GM13977 (cell line): ENCODE data around the gene HDLBP.

Experiments used
- DNase-seq: peaks from one replicate; pipeline ENCODE4 v3.0.0; 2012; ENCODE audit warnings: low spot score
- CTCF ChIP-seq: IDR thresholded peaks from 2 replicates; pipeline ENCODE4 v1.5.1; 2012; ENCODE audit warnings: mild to moderate bottlenecking, control low read depth; ENCODE audit not compliant: insufficient read depth; ENCODE audit errors: extremely low read depth, missing control alignments
- in situ Hi-C: fragments of 300-500 bp; cut with MboI; formaldehyde crosslinking; loops from one replicate; pipeline ENCODE4 v1.12.0; 2022; ENCODE audit warnings: low sequenced_read_pairs, low pct_unique_long_range_greater_than_20kb, mixed read lengths, inconsistent platforms; ENCODE audit not compliant: unreplicated experiment

HDLBP gene

GRCh38 chr2:241334813-241335212 is 19.3 kb upstream of the HDLBP start:
- in situ Hi-C loops = no loop called here
- no peak for TF ChIP-seq CTCF
- no peak for DNase-seq

DNA sequence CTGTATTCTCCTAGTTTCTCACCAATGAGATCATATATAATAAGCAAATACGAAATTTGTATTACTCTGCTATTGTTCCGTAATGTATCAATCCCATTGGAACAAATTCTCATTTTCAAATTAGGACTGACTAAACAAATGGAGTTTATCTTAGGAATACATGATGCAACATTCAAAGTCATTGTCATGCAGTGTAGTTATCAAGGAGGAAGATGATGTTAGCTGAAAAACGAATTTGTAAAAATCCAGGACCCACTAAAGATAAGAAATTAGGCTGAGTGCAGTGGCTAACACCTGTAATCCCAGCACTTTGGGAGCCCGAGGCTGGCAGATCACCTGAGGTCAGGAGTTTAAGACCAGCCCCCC is 15.1 kb upstream of the HDLBP start:
- DNase-seq = no peak
- in situ Hi-C loops = no loop called here
- no peak for TF ChIP-seq CTCF

DNA sequence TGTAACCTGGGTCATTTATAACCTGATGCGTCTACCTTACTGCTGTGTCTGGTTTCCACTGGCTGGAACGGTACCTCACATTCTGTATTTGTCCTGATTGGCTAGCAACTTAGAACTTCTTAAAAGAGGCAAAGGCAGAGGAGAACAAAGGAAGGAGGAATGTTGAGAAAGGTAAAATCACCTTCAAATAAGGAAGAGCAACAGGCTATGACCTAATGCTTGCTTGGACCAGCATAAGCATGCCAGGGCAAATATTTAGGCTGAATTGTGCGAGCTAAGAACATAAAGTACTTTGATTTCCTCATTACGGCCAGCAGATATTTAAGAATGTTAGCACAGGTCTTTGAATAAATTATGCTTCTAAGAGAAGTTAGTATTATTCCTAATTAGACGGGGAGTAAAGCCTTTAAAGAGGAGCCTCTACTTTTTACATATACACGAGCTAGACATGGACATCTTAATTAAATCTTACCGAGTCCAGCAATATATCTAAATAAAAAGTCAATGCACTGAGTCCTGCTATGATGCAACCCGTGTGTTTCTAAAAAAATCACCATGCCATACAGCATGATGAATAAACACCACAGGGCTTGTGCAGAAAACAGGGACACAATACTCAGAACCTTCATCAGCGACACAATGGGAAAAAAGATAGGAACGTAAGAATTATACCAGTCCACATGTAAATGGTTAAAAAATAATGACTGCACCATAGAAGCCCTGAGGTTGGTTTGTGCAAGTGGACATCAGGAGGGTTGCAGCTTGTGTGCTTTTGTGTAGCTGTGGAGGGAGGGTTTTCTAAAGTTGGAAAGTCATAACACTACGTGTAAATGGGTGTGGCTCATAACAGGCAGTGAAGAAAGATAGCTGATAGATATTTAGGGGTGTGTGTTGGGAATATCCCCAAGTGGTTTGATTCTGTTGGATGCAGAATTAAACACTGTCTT is 14.5 kb upstream of the HDLBP start:
- DNase-seq = no peak
- TF ChIP-seq CTCF = no peak
- in situ Hi-C loops = no loop called here

GRCh38 chr2:241325257-241325656 is 9.8 kb upstream of the HDLBP start:
- no peak for DNase-seq
- TF ChIP-seq CTCF = no peak
- in situ Hi-C loops = no loop called here

DNA sequence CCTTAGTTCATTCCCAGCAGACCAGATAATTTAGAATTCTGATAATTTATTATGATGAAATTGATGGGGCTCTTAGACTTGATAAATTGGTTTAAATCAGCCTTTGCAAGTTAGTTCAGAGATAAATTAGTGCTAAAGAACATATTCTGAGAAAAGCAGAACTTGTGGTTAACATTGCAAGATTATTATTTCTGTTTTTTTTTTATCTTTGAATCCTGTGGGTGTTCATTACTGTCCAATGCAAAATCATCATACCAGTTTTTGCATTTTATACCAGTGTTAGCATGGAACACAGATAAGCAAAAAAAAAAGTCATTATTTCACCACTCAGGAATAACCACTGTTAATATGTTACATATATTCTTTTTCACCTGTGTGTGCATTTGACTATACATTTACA is 9.3 kb upstream of the HDLBP start:
- no peak for DNase-seq
- no peak for TF ChIP-seq CTCF
- in situ Hi-C loops = no loop called here

DNA sequence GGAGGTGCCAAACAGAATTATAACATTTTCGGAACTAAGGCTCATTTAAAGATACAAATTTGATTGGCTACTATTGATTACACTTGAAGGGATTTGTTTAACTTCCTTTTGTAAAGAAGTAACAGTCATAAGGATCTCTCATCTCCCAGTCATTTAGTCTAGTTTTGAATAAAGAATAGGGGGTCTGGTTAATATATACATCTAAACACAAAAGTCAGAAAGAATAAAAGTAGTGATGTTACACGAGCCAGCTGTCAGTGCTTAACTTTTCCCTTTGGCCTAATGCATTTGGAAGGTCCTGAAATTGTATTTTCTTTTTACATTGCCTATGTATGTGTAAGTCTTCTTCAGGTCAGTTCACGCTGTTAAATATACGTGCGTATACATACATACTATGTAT is 8.3 kb upstream of the HDLBP start:
- TF ChIP-seq CTCF = no peak
- in situ Hi-C loops = no loop called here
- no peak for DNase-seq

- in situ Hi-C loops = no loop called here
- TF ChIP-seq CTCF = no peak
- DNase-seq = no peak
Observed at GRCh38 chr2:241321886-241322285, 6.4 kb upstream of the HDLBP start.
